ENCODE results near the gene SLC25A25. TPM values are rescaled to one million over a fixed set of nuclear protein-coding genes. Genes with fewer than 3 reads are reported as not detected.
A peak's percentile ranks its signal among the peaks of the same experiment; 100 is the strongest.

The SLC25A25 gene
- total RNA-seq, 1 experiment from 2014 or later: 15.5 TPM

GRCh38 chr9:128056887-128057723 is 10.9 kb upstream of the SLC25A25 start:
- POLR2A ChIA-PET: interaction anchor here (0.6 to 1.1 kb wide), 3 partner anchors 10 to 543 kb away, joined by 3 to 7 read pairs (median 3); partner anchors contain the start of gene NAIF1

GRCh38 chr9:128057724-128058409 is 10.2 kb upstream of the SLC25A25 start:
- no peak overlapping the region for H3K4me3 Mint-ChIP-seq (ENCODE audit: unreplicated experiment)
- H3K9me3 Mint-ChIP-seq (ENCODE audit: unreplicated experiment): no peaks in the 10 kb centered on the region
- TF ChIP-seq CTCF (IDR thresholded peaks at IDR 0.05; ENCODE audit: unreplicated experiment): no peak
- no peaks in the 10 kb centered on the region for H3K27me3 Mint-ChIP-seq (ENCODE audit: insufficient read depth, unreplicated experiment)
- H3K4me1 Mint-ChIP-seq (ENCODE audit: insufficient read depth, unreplicated experiment): peaks cover 9% of the 10 kb centered on the region
- H3K36me3 Mint-ChIP-seq (ENCODE audit: insufficient read depth, unreplicated experiment): peaks cover 10% of the 10 kb centered on the region
- BruUV-seq (replicated peaks): no TSS peak
- intact Hi-C loops (cut with micrococcal nuclease): no loop called here
- DNase-seq (ENCODE audit: unreplicated experiment): no peak
- ChIA-PET POLR2A (interaction anchor here (0.6 to 1.1 kb wide), 3 partner anchors 9 to 59 kb away, joined by 3 read pairs; partner anchors contain the start of gene NAIF1), CTCF (interaction anchor here (0.8 to 2.1 kb wide), 4 partner anchors 9 to 554 kb away, joined by 3 to 5 read pairs (median 4); no protein-coding TSS in a partner anchor)
- H3K27ac Mint-ChIP-seq (ENCODE audit: low read depth, unreplicated experiment): peak overlapping the region; percentile 14

More at GRCh38 chr9:128056887-128057723, 10.9 kb upstream of the SLC25A25 start:
- intact Hi-C loops (cut with micrococcal nuclease): no loop called here
- Mint-ChIP-seq H3K4me3 (ENCODE audit: unreplicated experiment) (no peak overlapping the region), H3K27ac (ENCODE audit: low read depth, unreplicated experiment) (peak overlapping the region; percentile 14), H3K27me3 (ENCODE audit: insufficient read depth, unreplicated experiment) (no peaks in the 10 kb centered on the region), H3K4me1 (ENCODE audit: insufficient read depth, unreplicated experiment) (peaks cover 9% of the 10 kb centered on the region), H3K36me3 (ENCODE audit: insufficient read depth, unreplicated experiment) (peaks cover 6% of the 10 kb centered on the region), H3K9me3 (ENCODE audit: unreplicated experiment) (no peaks in the 10 kb centered on the region)
- CTCF ChIA-PET: interaction anchor here (0.6 to 2.1 kb wide), 4 partner anchors 9 to 553 kb away, joined by 3 to 5 read pairs (median 4); no protein-coding TSS in a partner anchor
- BruUV-seq (replicated peaks): no TSS peak
- TF ChIP-seq CTCF (IDR thresholded peaks at IDR 0.05; ENCODE audit: unreplicated experiment): no peak
- no peak for DNase-seq (ENCODE audit: unreplicated experiment)

- no TSS peak for BruUV-seq (replicated peaks)
- CTCF ChIA-PET: interaction anchor here (0.7 to 1.0 kb wide), 2 partner anchors 24 to 139 kb away, joined by 3 read pairs; no protein-coding TSS in a partner anchor
- H3K27me3 Mint-ChIP-seq (ENCODE audit: insufficient read depth, unreplicated experiment): no peaks in the 10 kb centered on the region
- H3K4me3 Mint-ChIP-seq (ENCODE audit: unreplicated experiment): no peak overlapping the region
- no peak overlapping the region for H3K27ac Mint-ChIP-seq (ENCODE audit: low read depth, unreplicated experiment)
- no peak for DNase-seq (ENCODE audit: unreplicated experiment)
- no peak for TF ChIP-seq CTCF (IDR thresholded peaks at IDR 0.05; ENCODE audit: unreplicated experiment)
- H3K36me3 Mint-ChIP-seq (ENCODE audit: insufficient read depth, unreplicated experiment): peaks cover 10% of the 10 kb centered on the region
- H3K9me3 Mint-ChIP-seq (ENCODE audit: unreplicated experiment): no peaks in the 10 kb centered on the region
- H3K4me1 Mint-ChIP-seq (ENCODE audit: insufficient read depth, unreplicated experiment): peaks cover 9% of the 10 kb centered on the region
- intact Hi-C loops (cut with micrococcal nuclease): no loop called here
- POLR2A ChIA-PET: interaction anchor here (0.7 kb wide), 2 partner anchors 141 to 256 kb away, joined by 3 read pairs; no protein-coding TSS in a partner anchor
Observed at GRCh38 chr9:128059365-128059983, 8.6 kb upstream of the SLC25A25 start.
